HG03558 (cell line): ENCODE data around the gene POGZ.

Experiments used
- ATAC-seq: cut with Tn5 transposase; IDR thresholded peaks from one replicate; pipeline ENCODE4 v1.9.1; 2021; ENCODE audit warnings: moderate number of reproducible peaks; ENCODE audit not compliant: unreplicated experiment; ENCODE audit errors: extremely low read depth

The POGZ gene

DNA sequence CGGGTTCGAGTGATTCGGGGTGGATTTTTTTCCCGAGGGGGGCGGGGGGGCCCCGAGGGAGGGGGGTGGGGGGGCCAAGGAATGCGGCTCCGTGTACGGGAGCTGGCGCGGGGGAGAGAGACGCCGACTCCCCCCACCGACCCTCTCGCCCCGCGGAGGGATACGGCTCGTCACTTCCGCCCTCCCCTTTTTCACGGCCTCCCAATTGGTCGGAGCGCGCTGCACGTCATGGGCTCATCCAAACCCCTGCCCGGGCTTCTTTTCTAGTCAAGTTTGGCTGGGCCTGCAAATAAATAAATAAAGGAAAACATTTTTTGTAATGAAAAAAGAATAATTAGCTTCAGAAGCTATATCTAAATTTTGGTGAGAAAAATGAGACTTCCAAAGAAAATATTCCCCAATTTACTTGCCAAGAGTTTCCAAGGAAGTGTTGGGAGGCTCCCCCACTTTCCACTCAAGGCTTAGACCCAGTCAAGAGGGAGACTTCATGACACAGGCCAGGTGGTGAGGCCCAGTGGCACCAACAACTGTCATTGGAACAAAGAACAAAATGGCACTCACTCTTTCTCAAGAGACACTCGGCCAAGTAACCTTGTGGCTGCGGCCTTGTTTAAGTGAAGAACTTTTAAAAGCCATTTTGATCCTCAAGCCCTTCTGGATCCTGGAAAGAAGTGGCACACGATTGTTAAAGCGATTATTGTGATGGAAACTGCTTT lies at the start of gene POGZ:
POGZ (minus strand) TSS at position 164 of the 716 bp plus-strand sequence. CDS start 17,290 bp downstream, outside the sequence.
- no peak for ATAC-seq

DNA sequence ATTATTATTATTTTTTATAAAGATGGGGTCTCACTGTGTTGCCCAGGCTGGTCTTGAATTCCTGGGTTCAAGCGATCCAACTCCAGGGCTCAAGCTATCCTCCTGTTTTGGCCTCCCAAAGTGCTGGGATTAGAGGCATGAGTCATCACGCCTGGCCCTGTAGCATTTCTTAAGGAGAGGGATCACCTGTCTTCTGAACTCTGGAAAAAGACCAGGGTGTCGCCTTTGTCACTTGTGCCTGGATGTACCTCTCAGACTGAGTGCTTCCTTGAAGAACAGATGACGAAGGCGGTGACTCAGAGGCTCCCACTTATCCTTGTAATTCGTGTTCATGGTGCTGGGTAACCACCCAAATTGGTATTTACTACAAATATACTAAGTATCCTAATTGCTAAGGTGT lies 49.5 kb upstream of the POGZ start:
- ATAC-seq: no peak

DNA sequence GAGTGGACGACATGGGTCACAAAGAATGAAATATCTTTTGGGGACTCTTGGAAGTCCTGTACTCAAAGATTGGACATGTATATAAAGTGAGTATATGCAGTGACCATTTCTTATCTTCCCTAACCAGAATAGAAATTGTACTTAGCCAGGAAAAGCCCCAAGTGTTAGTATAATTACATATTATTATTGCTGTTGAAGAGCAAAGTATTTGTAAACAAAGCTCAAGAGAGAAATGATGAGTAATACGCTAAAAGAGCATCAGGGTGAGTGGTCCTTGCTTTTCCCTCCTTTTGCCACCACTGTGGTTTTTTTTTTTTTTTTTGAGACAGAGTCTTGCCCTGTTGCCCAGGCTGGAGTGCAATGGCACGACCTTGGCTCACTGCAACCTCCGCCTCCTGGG lies 45.5 kb upstream of the POGZ start:
- ATAC-seq: no peak

DNA sequence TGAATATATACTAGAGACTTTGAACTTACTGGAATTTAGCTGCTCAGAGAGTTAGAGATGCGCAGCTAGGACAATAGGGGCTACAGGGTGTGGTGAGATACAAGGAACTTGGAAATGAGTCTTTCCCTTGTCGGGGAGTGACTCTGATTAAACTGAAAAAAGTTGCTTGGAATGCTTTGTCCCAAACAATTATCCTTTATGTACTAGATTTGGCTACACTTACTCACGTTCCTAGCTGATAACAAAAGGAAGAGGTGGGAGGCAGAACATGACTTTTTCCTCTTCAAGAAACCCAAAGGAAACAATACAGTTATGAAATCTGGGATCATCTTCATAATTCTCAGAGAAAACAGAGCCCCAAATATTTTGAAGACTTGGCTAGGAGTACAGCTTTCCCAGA lies 45.0 kb upstream of the POGZ start:
- no peak for ATAC-seq

DNA sequence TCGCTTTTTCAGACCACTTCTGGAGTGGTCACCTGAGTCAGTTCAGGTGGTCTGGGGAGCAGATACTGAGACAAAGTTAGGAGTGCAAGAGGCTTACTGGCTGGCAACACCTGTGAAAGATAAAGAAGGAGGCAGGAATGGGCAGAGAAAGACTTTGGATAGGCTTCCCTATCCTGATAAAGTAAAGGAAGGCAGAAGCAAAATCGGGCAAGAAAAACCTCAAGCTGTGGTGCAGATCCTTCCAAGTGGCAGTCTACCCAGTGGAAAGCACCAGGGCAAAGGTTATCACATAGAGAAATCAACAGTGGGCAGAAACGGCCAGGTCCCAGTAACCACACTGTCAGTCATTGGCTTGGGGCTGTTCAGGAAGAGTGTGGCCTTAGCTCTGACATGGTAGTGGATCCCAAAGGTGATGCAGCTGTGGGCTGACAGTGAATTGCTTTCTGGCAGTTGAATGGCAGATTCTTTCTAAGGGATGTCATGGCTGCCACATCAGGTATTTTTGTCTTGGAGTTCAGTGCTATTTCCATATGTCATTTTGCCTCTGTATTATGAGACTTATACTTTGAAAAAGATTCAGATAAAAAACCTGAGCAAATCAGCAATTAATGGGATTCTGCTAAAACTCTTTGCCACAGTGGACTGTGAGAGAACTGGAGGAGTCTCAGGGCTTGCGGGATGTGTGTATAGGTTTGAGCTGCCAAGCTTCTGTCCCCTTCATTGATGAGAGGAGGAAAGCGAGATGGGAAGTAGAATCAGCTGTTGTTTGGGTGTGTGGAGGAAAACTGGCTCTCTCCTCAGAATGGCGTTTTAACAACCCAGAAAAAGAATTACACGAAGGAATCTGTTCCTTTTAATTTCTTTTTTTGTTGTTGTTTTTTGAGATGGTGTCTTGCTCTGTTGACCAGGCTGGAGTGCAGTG lies 43.8 kb upstream of the POGZ start:
- no peak for ATAC-seq

DNA sequence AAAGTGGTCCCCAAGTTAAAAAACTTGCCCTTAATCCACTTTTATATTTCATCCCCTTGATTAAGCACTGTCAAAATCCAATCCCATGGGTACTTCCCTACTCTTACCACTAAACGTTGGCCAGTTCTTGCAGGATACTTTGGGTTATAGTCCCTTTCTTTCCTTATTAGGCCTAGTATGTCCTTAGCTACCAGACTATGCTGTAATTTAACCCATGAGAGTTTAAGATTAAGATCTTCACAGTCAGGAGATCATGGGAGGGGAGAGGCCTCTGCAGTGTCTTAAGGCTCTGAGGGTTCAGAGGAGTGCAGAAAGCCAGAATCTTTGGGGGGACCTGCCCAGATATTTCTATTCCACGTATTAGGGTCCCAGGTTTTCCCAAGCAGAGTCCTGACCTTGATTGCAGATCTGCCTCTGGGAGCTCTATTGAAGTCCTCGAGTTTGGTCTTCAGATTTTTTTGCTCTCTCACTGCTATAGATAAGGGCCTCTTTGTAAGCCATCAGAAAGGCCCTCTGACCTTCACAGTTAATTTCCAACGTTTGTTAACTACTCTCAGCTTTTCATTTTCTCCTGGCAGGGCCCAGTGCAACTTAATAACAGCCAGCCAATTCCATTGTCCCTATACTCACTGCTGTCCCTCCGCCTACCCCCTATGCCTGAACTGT lies 42.9 kb upstream of the POGZ start:
- no peak for ATAC-seq

DNA sequence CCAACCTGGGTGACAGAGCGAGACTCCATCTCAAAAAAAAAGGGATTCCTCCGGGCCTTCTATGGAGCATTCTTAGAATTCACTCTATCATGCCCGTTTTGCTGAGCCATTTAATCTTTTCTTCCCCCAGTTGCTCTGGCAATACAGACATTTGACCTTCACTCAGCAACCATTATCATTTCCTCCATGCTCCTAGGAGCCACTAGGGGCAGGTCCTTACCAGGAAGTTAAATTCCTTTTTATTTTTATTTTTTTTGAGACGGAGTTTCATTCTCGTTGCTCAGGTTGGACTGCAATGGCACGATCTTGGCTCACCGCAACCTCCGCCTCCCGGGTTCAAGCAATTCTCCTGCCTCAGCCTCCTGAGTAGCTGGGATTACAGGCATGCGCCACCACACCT lies 42.2 kb upstream of the POGZ start:
- no peak for ATAC-seq

GRCh38 chr1:151499930-151500329 lies 40.6 kb upstream of the POGZ start:
- no peak for ATAC-seq

DNA sequence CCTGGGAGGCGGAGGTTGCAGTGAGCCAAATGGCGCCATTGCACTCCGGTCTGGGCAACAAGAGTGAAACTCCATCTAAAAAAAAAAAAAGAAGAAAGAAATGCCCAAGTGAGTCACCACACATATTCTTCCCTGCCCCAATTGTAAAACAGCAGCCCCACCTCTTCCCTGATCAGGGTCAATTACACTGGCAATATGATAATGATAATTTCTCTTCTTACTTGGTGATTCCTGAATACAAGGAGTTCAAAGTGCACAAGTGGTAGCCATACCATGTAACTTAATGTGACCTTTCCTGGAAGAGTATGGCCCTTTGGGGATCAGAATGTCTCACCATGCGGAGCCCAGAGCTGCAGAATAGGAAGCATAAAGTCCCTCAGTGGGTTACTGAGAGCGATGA lies 40.1 kb upstream of the POGZ start:
- ATAC-seq: no peak

- ATAC-seq: no peak
These were observed 36.0 kb upstream of the POGZ start for GRCh38 chr1:151495316-151495715.

- no peak for ATAC-seq
These were observed 35.5 kb upstream of the POGZ start for GRCh38 chr1:151494741-151495281.

DNA sequence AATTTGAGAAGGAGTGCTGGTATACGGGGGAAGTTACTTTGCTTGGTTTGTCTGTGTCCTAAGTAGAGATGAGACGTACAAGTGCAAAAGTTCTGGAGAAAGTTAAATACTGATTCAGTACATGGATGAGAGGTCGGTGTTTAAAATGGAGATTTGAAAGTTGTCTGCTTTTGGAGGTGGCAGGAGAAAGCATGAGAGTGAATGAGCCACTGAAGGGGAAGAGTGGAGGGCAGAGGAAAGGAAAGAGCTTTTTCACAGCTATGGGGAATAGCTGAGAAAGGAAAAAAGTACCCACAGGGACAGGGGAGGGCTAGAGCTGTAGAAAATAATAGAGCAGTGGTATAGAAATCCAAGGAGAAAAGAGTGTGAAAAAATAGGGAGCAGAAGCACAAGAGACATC lies 33.7 kb upstream of the POGZ start:
- no peak for ATAC-seq

- ATAC-seq: no peak
These were observed 32.8 kb upstream of the POGZ start for GRCh38 chr1:151492120-151492519.

- no peak for ATAC-seq
These were observed 32.3 kb upstream of the POGZ start for GRCh38 chr1:151491641-151492040.

- ATAC-seq: no peak
These were observed 27.3 kb upstream of the POGZ start for GRCh38 chr1:151486557-151486956.

GRCh38 chr1:151485685-151486255 lies 26.5 kb upstream of the POGZ start:
- ATAC-seq: no peak

DNA sequence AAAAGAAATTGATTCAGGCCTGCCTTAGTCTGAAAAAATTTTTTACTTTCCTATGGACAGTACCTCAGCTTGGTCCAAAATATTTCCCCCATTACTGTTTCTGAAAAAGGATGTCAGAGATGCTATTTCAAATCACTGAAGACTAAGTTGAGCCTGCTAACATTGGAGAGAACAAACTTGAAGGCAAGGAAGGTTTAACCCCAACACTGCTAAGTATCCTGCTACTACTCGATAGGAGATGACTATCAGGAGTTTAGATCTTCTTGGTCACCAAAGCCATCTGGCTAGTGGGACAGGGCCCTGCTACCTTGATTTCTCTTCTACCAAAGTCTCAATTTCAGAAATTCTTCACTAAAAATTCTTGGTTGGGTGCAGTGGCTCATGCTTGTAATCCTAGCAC lies 22.7 kb upstream of the POGZ start:
- no peak for ATAC-seq

DNA sequence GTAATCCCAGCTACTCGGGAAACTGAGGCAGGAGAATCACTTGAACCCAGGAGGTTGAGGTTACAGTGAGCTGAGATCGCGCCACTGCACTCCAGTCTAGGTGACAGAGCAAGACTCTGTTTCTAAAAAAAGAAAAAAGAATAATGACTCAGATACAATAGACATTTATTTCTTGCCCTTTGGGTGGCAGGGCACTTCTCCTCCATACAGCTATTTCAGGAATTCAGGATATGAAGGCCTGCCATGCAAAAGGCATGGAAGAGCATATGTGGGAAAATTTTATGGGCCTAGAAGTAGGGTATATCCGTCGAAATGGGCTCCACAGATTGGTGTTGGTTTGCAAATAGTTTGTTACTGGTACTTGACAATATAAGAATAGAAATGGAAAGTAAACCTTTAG lies 20.2 kb upstream of the POGZ start:
- no peak for ATAC-seq

DNA sequence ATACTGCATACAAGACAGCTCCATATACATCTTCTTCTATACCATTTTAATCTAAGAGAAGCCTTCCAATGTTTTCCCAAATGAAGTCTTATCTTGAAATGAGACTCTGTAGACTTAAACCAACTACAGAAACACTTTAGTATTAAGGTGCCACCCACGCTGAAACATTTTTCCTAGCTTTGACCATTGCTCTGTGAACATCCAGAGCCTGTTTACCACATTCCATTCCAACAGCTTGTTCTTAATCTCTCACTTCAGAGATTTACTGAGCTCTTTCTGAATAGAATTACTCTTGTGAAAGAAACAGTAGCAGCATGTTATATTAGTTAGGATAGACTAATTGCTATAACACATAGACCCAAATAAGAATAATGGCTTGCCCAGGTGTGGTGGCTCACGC lies 19.6 kb upstream of the POGZ start:
- no peak for ATAC-seq

- ATAC-seq: no peak
These were observed 19.0 kb upstream of the POGZ start for GRCh38 chr1:151478140-151478812.
